ENCODE results near the gene KRT17.
"Not testable (repeated sequence)": the region's sequence is repeated elsewhere in the genome, so short reads cannot be mapped to it uniquely, and the experiment has no call there.

The KRT17 gene

DNA sequence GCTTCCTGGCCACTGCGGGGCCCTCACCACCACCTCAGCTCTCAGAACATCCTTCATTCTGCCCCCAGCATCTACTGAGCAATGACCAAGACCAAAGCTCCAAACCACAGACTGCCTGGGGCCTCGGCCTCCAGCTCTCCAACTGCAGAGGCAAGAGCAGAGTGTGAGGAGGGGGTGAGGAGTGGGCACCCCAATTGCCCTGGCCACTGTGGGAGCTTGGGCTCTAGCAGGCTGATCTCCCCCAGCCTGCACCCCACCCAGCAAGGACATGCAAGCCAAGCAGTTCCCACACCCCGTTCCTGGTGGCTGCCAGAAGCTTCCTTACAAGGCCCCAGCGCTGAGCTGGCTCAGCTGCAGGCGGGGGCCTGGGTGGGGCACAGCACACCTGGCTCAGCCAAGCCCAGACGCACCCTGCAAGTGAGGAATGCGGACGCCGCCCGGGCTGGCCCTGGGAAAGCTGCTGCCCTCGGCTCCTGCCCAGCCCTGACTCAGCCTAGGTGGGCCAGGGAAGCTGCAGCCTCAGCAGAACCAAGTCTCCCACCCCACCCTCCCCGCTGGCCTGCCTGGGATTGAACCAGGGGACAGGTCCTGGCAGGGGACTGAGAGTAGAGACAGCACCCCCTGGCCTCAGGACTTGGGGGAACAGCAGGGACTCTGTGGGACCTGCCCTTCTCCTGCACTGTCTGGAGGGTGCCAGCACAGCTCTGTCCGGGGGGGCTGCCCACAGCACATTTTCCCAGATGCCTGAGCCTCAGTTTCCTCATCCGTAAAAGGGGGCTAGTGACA is 29.7 kb upstream of the KRT17 start:
- DNase-seq: no peak

GRCh38 chr17:41653421-41653820 is 29.0 kb upstream of the KRT17 start:
- DNase-seq: no peak

DNA sequence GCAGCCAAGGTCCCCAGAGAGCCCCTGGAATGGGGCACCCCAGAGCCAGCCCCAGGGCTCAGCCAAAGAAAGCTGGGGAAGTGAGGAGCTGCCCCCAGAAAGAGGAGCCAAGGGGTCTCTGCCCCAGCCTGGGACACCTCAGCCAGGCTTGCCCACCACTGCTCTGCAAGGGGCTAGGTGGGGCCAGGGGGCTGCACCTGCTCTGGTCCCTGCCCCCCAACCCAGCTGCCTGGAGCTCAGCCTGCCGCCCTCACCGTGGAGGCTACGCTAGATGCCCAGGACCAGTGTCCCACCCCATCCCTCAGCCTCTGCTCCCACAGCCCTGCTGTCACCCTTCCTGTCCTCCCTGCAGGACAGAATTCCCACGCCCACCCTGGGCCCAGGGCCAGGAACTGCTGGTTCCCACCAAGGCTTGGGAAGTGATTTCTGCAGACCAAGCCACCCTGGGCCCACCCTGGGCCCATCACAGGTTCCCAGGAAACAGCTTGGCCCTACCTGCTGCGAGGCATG is 28.1 kb upstream of the KRT17 start:
- DNase-seq: no peak

DNA sequence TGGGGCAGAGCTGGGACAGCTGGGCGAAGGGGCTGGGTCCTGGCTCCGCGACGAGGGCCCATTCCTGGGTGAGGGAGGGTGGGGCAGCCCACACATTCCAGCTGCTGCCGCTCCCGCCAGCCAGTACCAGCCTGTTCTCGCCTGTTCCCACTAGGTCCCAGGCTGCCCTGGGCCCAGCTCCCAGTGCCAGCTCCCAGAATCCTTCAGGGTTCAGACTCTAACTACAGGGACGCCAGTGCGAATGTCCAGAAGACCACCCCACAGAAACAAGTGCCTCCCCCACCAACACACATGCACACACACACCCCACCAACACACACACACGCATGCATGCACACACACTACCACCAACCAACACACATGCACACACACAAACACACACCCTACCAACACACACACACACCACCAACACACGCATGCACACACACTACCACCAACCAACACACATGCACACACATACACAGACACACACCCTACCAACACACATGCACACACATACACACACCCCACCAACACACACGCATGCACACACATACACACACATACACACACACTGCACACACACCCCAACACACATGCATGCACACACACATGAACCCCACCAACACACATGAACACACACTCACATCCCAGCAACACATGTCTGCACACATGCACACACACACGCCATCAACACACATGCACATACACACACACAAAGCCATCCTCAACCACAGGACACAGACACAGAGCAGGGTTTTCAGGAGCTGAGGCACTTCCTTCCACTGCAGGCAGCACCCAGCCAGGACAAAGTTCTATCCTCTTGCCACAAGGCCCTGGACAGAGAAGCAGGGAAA is 27.5 kb upstream of the KRT17 start:
- DNase-seq: no peak

DNA sequence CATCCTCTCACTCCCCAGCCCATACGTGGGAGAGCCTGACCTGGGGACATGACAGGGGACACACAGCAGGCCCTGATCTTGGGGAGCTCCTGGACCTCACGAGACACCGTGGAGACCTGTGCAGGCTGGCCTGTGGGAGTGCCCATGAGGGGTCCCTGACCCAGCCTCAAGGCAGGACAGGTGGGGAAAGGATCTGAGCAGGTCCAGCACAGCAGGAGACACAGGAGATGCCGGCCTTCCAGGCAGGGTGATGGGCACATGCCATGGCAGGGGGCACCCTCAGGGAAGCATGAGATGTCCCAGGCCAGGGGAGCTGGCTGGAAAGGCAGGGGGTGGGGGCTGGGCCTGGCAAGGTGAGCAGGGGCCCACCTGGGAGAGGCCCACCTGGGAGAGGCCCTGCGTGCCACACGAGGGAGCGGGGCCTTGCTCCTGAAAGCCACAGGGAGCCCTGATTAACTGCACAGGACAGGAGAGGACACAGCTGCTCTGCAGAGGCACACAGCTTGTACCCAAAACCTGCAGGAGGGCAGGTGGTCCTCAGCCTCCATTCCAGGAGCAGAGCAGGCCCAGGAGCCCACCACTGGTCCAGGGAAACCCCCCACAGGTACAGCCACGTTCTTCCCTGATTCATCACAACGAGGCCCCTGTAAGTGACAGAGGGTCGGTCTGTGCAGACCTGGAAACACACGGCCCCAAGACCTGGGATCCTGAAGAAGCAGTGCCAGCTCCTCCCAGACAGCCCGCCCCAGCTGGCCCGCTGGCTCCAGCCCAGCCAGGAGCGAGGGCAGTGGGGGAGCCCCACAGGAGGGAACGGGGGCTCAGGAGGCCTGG is 26.6 kb upstream of the KRT17 start:
- no peak for DNase-seq

- DNase-seq: no peak
Observed at GRCh38 chr17:41649923-41650519, 25.6 kb upstream of the KRT17 start.

- peak; percentile 72 to 87 for DNase-seq
Observed at GRCh38 chr17:41648411-41649195, 24.2 kb upstream of the KRT17 start.

DNA sequence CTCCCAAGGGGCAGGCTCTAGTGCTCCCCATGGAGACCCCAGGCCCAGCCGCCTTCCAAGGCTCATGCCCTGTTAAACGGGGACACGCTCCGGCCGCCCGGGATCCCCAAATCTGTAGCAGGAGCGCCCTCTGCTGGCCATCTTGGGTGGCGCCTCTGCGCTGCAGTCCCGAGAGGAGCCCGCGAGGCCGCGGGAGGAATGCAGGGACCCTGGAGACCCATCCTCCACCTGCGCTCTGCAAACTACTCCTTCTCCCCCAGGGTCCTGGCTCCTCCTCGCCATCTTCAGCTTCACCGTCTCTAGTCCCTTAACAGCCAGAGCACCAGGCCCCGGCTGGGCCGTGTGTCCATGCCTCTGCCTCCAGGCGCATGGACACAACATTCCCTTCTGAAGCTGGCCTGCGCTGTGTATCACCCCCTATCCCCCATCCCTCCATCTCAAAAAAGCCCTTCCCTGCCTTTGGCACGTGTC is 23.6 kb upstream of the KRT17 start:
- DNase-seq: peak; percentile 76 to 93

DNA sequence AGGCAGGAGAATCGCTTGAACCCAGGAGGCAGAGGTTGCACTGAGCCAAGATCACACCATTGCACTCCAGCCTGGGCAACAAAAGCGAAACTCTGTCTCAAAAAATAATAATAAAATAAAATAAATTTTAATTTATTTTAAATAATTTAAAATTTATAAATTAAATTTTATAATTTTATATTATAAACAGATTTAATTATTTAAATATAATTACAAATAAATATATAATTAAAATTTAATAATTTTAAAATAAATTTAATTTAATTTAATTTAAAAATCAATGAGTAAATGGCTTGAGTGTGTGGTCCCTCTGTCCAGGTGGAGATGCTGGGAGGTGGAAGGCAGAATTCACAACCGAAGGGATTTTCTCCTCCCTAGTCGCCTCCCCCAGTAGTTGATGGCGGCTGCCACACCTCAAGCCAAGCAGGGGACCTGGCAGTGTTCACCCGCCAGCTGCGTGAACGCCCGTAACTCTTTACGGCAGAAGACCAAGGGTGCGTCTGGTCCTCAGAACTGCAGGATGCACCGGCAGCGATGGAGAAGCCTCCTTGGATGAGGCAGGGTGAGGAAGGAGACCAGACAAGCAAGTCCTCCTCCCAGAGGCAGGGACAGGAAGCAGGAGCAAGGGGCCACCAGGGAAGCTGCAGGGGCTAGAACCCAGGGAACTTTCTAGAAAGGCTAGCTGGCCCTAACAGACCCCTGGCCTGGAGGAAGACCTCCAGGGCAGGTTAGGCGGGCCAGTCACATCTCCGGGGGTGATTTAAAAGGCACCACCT is 22.9 kb upstream of the KRT17 start:
- DNase-seq: no peak

DNA sequence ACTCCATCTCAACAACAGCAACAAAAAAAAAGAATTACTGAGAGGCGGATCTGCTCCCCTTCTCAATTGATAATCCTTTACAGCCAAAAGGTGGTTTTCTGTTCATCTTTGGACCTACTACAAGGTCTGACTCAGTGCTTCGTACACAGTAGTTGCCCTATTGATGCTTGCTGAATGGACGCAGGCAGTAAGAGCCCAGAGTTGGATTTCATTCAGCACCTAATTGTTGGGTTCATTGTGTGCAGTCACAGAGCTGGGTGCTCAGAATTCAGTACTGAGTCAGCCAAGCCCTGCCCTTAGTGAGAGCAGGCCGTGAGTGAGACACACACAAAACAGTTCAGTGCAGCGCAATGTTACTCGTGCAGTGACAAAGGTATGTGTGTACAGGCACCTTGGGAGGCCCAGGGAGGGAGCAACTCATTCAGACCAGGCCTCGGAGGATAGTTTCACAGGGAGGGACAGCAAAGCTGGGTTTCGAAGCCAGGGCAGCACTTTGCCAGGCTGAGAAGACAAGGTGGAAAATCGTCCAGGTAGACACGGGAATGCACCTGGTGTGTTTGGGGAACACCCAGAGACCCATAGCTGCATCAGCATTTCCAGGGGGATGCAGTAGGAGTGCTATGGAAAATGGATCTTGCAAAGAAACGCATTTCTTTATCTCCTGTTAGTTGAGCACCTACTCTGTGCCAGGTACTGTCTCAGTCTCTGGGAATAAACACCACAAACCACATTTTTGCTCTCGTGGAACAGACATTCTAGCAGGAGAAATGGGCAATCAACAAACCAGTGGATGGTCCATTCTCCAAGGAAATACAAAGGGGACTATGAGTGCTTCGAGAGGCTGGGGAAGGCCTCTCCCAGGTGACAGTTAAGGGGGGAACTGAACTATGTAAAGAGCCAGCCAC is 18.1 kb upstream of the KRT17 start:
- DNase-seq: no peak

DNA sequence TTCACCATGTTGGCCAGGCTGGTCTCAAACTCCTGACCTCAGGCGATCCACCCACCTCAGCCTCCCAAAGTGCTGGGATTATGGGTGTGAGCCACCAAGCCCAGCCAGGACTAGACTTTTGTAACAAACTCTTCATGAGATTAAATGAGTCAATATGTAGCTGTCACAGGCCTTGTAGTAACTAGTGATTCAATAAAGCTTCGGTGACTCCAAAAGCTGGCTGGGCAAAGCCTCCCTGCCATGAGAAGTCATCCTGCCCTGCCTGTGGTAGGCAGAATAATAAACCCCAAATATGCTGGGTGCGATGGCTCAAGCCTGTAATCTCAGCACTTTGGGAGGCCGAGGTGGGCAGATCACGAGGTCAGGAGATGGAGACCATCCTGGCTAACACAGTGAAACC is 16.2 kb upstream of the KRT17 start:
- not testable (repeated sequence) for DNase-seq

DNA sequence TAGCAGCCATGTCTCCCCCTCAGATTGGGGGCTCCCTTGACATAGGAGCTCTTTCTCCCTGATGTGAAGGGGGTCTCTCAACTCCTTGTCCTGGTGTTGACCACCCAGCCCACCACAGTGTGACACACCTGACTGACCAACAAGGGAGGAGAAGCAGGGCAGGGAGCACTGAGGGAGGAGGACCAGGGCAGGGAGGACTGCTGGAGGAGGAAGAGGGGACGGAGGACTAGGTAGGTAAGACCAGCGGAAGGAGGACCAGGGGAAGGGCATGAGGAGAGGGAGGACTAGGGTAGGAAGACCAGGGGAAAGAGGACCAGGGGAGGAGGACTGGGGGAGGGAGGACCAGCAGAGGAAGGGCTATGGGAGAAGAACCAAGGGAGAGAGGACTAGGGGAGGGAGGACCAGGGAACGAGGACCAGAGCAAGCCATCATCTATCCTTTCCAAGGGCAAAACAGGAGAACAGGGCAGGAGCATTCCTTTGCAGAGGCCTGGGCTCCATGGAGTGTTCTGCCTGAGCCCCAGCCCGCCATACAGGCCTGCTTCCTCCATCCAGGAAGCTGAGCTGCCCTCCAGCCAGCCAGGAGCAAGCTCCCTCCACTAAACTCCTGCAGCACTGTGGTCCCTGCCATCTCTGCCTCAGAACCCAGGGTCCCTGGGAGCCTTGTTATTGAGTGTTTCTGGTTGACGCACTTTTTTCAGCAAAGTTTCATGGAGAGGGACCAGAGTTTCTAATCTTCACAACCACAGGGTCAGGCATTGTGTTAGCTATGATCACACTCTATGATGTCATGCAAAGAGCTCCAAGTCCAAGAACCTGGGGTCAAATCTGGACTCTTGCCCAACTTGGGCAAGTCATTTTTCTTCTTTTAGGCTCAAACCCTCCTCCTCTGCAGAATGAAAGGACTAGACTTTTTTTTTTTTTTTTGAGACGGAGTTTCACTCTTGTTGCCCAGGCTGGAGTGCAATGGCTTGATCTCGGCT is 15.4 kb upstream of the KRT17 start:
- DNase-seq: no peak

DNA sequence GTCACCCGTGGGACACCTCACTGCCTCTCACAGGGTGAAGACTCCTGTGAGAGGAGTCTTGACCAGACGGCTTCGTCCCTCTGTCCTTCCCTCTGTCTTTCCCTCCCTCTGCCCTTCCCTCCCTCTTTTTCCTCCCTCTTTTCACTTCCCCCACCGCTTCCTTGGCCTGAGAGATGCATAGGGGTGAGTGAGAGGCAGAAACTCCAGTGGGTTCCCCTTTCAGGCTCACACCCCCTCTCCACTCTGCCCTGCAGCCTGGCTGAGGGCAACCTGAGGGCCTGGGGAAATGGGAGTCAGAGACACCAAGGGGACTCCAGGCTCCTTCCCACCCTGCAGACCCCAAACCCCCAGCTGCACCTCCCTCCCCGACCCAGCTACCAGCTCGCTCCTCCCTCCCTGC is 14.6 kb upstream of the KRT17 start:
- DNase-seq: no peak

GRCh38 chr17:41638194-41638593 is 13.8 kb upstream of the KRT17 start:
- DNase-seq: no peak

- DNase-seq: no peak
Observed at GRCh38 chr17:41636652-41637051, 12.3 kb upstream of the KRT17 start.

GRCh38 chr17:41635121-41636097 is 11.0 kb upstream of the KRT17 start:
- no peak for DNase-seq

DNA sequence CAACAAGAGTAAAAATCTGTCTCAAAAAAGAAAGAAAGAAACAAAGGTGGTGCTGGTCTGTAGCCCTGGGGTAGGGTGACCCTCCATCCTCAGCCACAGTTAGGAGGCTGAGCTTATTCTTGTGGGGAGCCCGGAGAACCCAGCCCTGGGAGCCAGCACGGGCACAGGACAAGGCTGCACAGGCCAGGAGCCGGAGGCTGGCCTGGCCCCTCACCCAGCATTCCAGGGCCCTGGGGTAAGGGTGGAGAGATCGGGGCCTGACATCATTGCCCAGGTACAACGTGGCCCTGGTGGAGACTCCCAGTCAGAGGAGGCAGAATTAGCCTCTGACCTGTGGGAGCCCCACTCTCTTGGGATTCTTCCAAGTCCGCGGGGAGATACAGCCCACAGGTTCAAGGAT is 10.3 kb upstream of the KRT17 start:
- no peak for DNase-seq

Data from stimulated activated CD4-positive, alpha-beta T cell treated with anti-CD3 and anti-CD28 coated beads, Interleukin-4, amount 100 ng/mL, for 4 hours (primary cell).